ENCODE results near the gene ABCA10.

DNA sequence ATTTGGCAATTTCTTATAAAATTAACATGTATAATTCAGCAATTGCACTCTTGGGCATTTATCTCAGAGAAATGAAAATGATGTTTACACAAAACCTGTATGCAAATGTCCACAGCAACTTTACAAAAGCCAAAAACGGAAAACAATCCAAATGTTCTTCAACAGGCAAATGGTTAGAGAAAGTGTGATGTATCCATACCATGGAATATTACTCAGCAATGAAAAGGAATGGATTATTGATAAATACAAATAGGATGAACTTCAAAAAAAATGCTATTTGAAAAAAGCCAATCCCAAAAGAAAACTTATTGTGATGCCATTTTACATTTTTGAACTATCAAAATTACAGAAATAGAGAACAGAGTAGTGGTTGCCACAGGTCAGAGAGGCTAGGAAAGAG is 37.2 kb upstream of the ABCA10 start:
- TF ChIP-seq, protein P1, sequence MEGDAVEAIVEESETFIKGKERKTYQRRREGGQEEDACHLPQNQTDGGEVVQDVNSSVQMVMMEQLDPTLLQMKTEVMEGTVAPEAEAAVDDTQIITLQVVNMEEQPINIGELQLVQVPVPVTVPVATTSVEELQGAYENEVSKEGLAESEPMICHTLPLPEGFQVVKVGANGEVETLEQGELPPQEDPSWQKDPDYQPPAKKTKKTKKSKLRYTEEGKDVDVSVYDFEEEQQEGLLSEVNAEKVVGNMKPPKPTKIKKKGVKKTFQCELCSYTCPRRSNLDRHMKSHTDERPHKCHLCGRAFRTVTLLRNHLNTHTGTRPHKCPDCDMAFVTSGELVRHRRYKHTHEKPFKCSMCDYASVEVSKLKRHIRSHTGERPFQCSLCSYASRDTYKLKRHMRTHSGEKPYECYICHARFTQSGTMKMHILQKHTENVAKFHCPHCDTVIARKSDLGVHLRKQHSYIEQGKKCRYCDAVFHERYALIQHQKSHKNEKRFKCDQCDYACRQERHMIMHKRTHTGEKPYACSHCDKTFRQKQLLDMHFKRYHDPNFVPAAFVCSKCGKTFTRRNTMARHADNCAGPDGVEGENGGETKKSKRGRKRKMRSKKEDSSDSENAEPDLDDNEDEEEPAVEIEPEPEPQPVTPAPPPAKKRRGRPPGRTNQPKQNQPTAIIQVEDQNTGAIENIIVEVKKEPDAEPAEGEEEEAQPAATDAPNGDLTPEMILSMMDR (IDR thresholded peaks at IDR 0.05) = no peak
- no peak for TF ChIP-seq ZFX (IDR thresholded peaks at IDR 0.05; ENCODE audit: borderline replicate concordance)

Data from 22Rv1 (cell line).